Stimulated activated naive CD8-positive, alpha-beta T cell treated with anti-CD3 and anti-CD28 coated beads, Interleukin-15, amount 100 ng/mL, for 72 hours (primary cell): ENCODE results near the gene TBC1D22A.

Experiments
- ATAC-seq: fragments of 150-1000 bp; cut with Tn5 transposase; 2 replicates; pipeline ENCODE4 v1.10.0; 2021; ENCODE audit warnings: mild to moderate bottlenecking, moderate library complexity
- DNase-seq, 2 donors: peaks; one replicate each; pipeline ENCODE4 v3.0.0; 2021 to 2022
- H3K27ac Mint-ChIP-seq, 2 donors: one replicate each; pipeline ENCODE4 v1.8.0; 2022; ENCODE audit warnings: mild to moderate bottlenecking in 2 of 2, mixed read lengths in 2 of 2, moderate library complexity in 2 of 2
- H3K27me3 Mint-ChIP-seq: one replicate; pipeline ENCODE4 v1.8.0; 2022; ENCODE audit warnings: mixed read lengths
- H3K4me1 Mint-ChIP-seq: one replicate; pipeline ENCODE4 v1.8.0; 2022; ENCODE audit warnings: mild to moderate bottlenecking, mixed read lengths
- H3K4me3 Mint-ChIP-seq, 2 donors: one replicate each; pipeline ENCODE4 v1.8.0; 2022; ENCODE audit warnings: mild to moderate bottlenecking in 2 of 2, mixed read lengths in 2 of 2, moderate library complexity in 1 of 2
- H3K9me3 Mint-ChIP-seq, 2 donors: one replicate each; pipeline ENCODE4 v1.8.0; 2022; ENCODE audit warnings: mixed read lengths in 2 of 2

The TBC1D22A gene

GRCh38 chr22:47036352-47036751 lies 273.9 kb downstream of the TBC1D22A start:
- no peaks in the 10 kb centered on the region for H3K9me3 Mint-ChIP-seq
- H3K4me3 Mint-ChIP-seq: no peak overlapping the region
- peaks cover 14% of the 10 kb centered on the region for H3K4me1 Mint-ChIP-seq
- H3K27ac Mint-ChIP-seq: no peak overlapping the region
- H3K27me3 Mint-ChIP-seq: no peaks in the 10 kb centered on the region
- DNase-seq (no peak), ATAC-seq (no peak)

DNA sequence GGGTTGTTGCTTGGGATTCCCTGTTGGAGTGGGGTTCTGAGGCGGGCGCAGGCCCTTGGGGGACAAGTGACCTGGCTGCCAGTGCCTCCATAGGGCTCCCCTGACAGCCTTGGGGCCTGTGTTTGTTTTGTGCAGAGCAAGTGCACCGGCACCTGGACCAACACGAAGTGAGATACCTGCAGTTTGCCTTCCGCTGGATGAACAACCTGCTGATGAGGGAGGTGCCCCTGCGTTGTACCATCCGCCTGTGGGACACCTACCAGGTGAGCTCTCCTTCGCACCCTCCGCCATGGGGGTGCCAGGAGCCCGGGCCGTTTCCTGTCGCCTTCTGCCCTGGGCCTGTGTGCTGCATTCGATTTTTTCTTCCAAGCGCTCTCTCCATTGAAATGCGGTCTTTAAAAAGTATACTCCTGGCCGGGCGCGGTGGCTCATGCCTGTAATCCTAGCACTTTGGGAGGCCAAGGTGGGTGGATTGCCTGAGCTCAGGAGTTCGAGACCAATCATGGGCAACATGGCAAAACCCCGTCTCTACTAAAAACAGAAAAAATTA lies 274.6 kb downstream of the TBC1D22A start:
- no peak for DNase-seq
- Mint-ChIP-seq H3K9me3 (no peaks in the 10 kb centered on the region), H3K4me3 (no peak overlapping the region), H3K27me3 (no peaks in the 10 kb centered on the region), H3K27ac (peak overlapping the region in 1 of 2 donors; percentile 13), H3K4me1 (peaks cover 16% of the 10 kb centered on the region)
- no peak for ATAC-seq

- no peak for DNase-seq
- Mint-ChIP-seq H3K27ac (peak overlapping the region in 1 of 2 donors; percentile 84), H3K4me3 (no peak overlapping the region), H3K9me3 (no peaks in the 10 kb centered on the region), H3K27me3 (no peaks in the 10 kb centered on the region), H3K4me1 (peaks cover 29% of the 10 kb centered on the region)
- ATAC-seq: no peak
Observed at GRCh38 chr22:47038206-47038835, 275.9 kb downstream of the TBC1D22A start.

- peak overlapping the region in 1 of 2 donors; percentile 91 for H3K27ac Mint-ChIP-seq
- no peak overlapping the region for H3K4me3 Mint-ChIP-seq
- no peaks in the 10 kb centered on the region for H3K27me3 Mint-ChIP-seq
- DNase-seq (no peak), ATAC-seq (no peak)
- no peaks in the 10 kb centered on the region for H3K9me3 Mint-ChIP-seq
- H3K4me1 Mint-ChIP-seq: peaks cover 39% of the 10 kb centered on the region
Observed at GRCh38 chr22:47039356-47039755, 276.9 kb downstream of the TBC1D22A start.

GRCh38 chr22:47040486-47041270 lies 278.2 kb downstream of the TBC1D22A start:
- no peak overlapping the region for H3K4me3 Mint-ChIP-seq
- ATAC-seq (no peak), DNase-seq (no peak)
- H3K27ac Mint-ChIP-seq: no peak overlapping the region
- H3K27me3 Mint-ChIP-seq: no peaks in the 10 kb centered on the region
- H3K4me1 Mint-ChIP-seq: peaks cover 44% of the 10 kb centered on the region
- no peaks in the 10 kb centered on the region for H3K9me3 Mint-ChIP-seq

DNA sequence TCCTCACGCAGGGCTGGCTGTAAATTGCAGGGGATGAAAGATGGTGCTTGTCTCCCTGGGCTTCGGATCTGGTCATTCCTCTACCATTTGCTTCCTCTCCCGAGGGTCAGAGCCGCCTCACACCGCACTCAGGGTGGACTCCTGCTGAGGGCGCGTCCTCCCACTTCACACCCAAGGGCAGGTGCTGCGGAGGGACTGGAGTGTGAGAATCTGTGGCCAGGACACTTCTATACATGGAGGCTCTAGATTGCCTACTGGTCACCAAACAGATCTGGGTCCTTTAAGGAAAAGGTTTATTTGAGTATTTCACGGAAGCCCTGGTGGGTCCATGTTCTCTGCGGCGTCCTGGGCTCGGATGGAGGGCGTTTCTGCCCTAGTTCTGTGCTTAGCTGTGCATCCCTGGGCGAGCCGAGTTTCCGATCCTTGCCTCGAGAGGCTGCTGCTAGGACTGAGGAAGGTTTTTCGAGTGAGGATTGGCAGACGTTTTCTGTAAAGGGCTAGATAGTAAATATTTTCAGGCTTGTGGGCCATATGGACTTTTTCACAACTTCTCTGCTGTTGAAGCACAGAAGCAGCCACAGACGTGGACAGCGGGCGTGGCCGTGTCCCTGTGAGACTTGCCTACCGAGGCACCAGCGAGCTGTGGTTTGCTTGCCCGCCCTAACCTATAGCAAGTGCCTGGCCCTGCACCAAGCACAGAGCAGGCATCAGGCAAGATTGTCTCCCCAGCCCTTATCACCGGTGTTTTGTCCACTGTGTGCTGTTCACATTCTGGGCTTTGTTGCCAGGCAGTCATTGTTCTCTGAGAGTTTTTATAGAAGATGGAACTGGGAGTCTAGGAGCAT lies 279.0 kb downstream of the TBC1D22A start:
- Mint-ChIP-seq H3K4me3 (no peak overlapping the region), H3K27me3 (no peaks in the 10 kb centered on the region), H3K4me1 (peaks cover 44% of the 10 kb centered on the region), H3K27ac (peak overlapping the region in 1 of 2 donors; percentile 64), H3K9me3 (no peaks in the 10 kb centered on the region)
- ATAC-seq (no peak), DNase-seq (no peak)

GRCh38 chr22:47042116-47042825 lies 279.8 kb downstream of the TBC1D22A start:
- no peaks in the 10 kb centered on the region for H3K27me3 Mint-ChIP-seq
- DNase-seq (no peak), ATAC-seq (no peak)
- peaks cover 49% of the 10 kb centered on the region for H3K4me1 Mint-ChIP-seq
- no peaks in the 10 kb centered on the region for H3K9me3 Mint-ChIP-seq
- peak overlapping the region; percentile 64 to 67 for H3K27ac Mint-ChIP-seq
- H3K4me3 Mint-ChIP-seq: no peak overlapping the region

DNA sequence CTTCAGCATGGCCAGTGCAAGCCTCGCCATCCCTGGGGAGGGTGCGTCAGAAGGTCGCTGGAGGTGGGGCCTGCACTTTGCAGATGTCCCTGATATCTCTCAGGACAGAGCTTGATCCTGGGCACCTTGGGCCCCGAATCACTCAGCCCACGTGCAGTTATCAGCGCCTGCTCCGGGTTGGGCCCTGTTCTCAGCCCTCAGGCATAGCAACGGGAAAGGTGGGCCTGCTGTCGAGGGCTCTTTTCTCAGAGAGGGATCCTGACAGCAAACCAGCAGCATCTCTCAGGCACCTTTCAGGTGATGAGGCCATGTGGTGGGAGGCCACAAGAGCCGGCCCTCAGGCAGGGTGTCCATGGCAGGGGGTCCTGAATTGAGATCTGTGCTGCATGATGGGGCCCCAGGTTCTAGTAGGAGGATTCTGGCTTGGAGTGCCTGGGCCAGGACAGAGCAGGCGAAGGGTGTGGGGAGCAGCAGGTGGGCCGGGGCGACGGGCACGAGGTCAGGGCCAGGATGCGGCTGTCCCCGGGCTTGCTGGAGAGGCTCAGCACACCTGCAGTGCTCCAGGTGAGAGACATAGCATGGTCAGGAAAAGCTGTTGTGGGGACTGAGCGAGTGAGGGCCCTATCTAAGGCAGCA lies 280.5 kb downstream of the TBC1D22A start:
- peak overlapping the region in 1 of 2 donors; percentile 46 for H3K27ac Mint-ChIP-seq
- H3K9me3 Mint-ChIP-seq: no peaks in the 10 kb centered on the region
- no peak for DNase-seq
- ATAC-seq: no peak
- H3K4me3 Mint-ChIP-seq: no peak overlapping the region
- peaks cover 54% of the 10 kb centered on the region for H3K4me1 Mint-ChIP-seq
- no peaks in the 10 kb centered on the region for H3K27me3 Mint-ChIP-seq

- Mint-ChIP-seq H3K4me1 (peaks cover 60% of the 10 kb centered on the region), H3K27me3 (no peaks in the 10 kb centered on the region), H3K27ac (peak overlapping the region; percentile 20 to 76), H3K9me3 (no peaks in the 10 kb centered on the region), H3K4me3 (no peak overlapping the region)
- DNase-seq (no peak), ATAC-seq (no peak)
Observed at GRCh38 chr22:47043835-47044721, 281.6 kb downstream of the TBC1D22A start.

DNA sequence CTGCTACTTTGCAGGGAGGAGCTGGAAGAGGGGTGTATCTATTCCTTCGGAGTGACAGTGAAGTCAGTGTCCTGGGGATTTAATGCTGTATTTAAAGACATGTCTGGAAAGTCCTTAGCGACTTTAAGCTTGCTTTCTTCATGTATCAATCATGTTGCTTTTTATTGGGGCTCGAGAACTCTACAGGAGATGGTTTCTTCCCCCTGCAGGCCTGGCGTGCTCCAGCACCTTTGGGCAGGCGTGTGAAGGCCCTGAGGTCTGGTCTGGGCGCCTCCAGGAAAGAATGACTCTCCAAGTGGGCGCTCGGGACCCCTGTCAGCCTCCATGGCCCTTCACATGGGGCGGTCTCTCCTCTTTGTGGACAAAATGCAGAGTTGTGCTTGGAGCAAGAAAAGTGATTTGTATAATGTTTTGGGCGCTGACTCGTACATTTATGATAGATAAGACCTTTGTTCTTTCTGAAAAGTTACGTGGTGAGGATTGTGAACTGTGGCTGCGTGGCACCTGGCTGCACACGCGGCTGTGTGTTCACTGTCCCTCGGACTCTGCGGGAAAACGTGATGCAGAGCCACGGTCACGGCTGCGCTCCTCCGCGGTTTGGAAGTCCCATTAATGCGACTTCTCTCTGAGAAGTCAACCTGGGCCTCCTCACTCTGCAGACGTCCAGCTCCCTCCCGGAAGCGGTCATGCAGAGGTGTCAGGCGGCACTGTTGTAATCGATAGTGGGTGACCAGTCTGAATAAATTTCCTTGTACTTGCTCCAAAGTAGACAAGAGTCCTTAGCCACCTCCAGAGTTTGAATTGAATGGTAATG lies 282.5 kb downstream of the TBC1D22A start:
- no peak for ATAC-seq
- no peaks in the 10 kb centered on the region for H3K9me3 Mint-ChIP-seq
- no peaks in the 10 kb centered on the region for H3K27me3 Mint-ChIP-seq
- H3K4me1 Mint-ChIP-seq: peaks cover 67% of the 10 kb centered on the region
- DNase-seq: no peak
- H3K27ac Mint-ChIP-seq: peak overlapping the region in 1 of 2 donors; percentile 54
- no peak overlapping the region for H3K4me3 Mint-ChIP-seq

- H3K27ac Mint-ChIP-seq: no peak overlapping the region
- H3K27me3 Mint-ChIP-seq: no peaks in the 10 kb centered on the region
- ATAC-seq (no peak), DNase-seq (no peak)
- H3K4me1 Mint-ChIP-seq: peaks cover 61% of the 10 kb centered on the region
- no peak overlapping the region for H3K4me3 Mint-ChIP-seq
- no peaks in the 10 kb centered on the region for H3K9me3 Mint-ChIP-seq
Observed at GRCh38 chr22:47045691-47046410, 283.4 kb downstream of the TBC1D22A start.

DNA sequence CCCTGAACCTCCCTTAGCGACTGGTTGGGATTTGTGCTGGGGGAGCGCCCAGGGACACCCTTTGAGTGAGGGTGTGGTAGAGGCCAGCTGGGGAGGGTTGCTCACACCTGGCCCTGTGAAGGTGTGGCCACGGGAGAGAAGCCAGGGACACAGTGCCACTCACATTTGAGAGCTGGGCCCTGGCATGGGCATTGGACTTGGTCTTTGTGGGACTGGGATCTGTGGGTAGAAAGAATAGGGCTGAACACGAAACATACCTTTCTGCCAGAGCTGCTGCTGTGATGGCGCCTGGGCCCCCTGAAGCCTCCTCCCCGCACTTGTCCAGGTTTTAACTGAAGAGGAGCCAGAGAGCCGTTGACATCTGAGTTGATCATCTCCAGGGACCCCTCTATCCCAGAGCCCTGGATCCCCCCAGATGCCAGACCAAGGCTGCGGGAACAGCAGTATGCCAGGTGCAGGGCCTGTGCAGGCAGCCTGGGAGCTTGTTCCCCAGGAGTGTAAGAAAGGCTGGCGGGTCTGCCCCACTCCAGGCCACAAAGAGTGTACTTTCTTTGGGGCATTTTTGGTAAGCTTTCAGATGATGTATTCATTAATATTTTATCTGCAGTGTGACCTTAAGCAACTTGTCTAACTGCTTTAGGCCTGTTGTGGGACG lies 284.1 kb downstream of the TBC1D22A start:
- Mint-ChIP-seq H3K27me3 (no peaks in the 10 kb centered on the region), H3K27ac (no peak overlapping the region), H3K4me3 (no peak overlapping the region), H3K9me3 (no peaks in the 10 kb centered on the region), H3K4me1 (peaks cover 63% of the 10 kb centered on the region)
- ATAC-seq (no peak), DNase-seq (no peak)
